OCI-LY3 (cell line): ENCODE results near the gene SNAI1.

Experiments used
- H2AFZ ChIP-seq: fragments of 200-600, 300-600 bp; shearing (Covaris generic); 2 replicates; pipeline ENCODE4 v1.6.0; 2014; ENCODE audit warnings: antibody characterized with exemption, low read depth, low read length
- H3K27ac ChIP-seq: fragments of 200-600, 300-600 bp; sonication (generic); 2 replicates; pipeline ENCODE4 v1.5.1; 2014; ENCODE audit warnings: mild to moderate bottlenecking, low read length, moderate library complexity, mixed read lengths
- H3K27me3 ChIP-seq: fragments of 200-600, 300-600 bp; sonication (generic); 2 replicates; pipeline ENCODE4 v1.6.1; 2014; ENCODE audit warnings: low read depth, low read length, mixed read lengths
- H3K36me3 ChIP-seq: fragments of 200-600, 300-600 bp; sonication (generic); replicated peaks from 2 replicates; pipeline ENCODE3; 2014; ENCODE audit warnings: low read depth, low read length, mixed read lengths
- H3K4me1 ChIP-seq: fragments of 300-600, 200-600 bp; sonication (generic); 2 replicates; pipeline ENCODE4 v1.6.1; 2014; ENCODE audit warnings: low read length, mixed read lengths
- H3K4me2 ChIP-seq: fragments of 200-600, 300-600 bp; sonication (generic); 2 replicates; pipeline ENCODE4 v1.6.1; 2014; ENCODE audit warnings: low read length, mixed read lengths
- H3K4me3 ChIP-seq: fragments of 300-600, 200-600 bp; sonication (generic); 2 replicates; pipeline ENCODE4 v1.5.1; 2014; ENCODE audit warnings: antibody characterized with exemption, mild to moderate bottlenecking, low read length, moderate library complexity
- H3K79me2 ChIP-seq: fragments of 300-600, 200-600 bp; shearing (Covaris generic); 2 replicates; pipeline ENCODE4 v1.6.1; 2014; ENCODE audit warnings: mild to moderate bottlenecking, low read length, mixed read lengths
- H3K9ac ChIP-seq: fragments of 300-600, 200-600 bp; shearing (Covaris generic); 2 replicates; pipeline ENCODE4 v1.6.0; 2014; ENCODE audit warnings: mild to moderate bottlenecking, low read length, moderate library complexity
- H3K9me3 ChIP-seq: fragments of 200-600, 300-600 bp; shearing (Covaris generic); 2 replicates; pipeline ENCODE4 v1.6.1; 2014; ENCODE audit warnings: low read length, mixed read lengths; ENCODE audit not compliant: insufficient read depth
- H4K20me1 ChIP-seq: fragments of 200-600, 300-600 bp; sonication (generic); 2 replicates; pipeline ENCODE4 v1.6.1; 2016; ENCODE audit warnings: low read length, mixed read lengths; ENCODE audit not compliant: insufficient read depth
- EZH2phosphoT487 ChIP-seq: fragments of 200-600 bp; shearing (Covaris generic); IDR thresholded peaks from 2 replicates; pipeline ENCODE4 v1.6.1; 2018; ENCODE audit warnings: antibody characterized with exemption, mixed run types, low read depth
- TF ChIP-seq, protein P1 (sequence below): fragments of 200-600, 300-600 bp; sonication (generic); IDR thresholded peaks from 2 replicates; pipeline ENCODE4 v1.5.1; 2014; ENCODE audit warnings: antibody characterized with exemption, low read length, low read depth

The SNAI1 gene

DNA sequence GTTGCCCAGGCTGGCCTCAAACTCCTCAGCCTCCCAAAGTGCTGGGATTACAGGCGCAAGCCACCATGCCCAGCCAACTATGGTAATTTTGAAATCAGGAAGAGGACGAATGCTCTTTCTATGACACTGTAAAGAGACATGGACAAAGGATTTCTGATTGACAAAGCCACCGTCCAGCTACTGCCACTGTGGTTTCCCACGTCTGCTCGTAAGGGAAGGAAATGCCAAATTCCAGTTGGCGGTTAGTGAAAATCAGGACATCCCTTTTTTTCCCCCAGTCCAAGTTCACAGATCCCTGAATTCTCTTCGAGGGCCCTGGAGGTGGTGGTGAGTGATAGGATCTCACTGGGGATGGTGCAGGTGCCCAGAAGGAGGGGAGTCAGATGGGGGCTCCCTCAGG lies 31.2 kb downstream of the SNAI1 start:
- Histone ChIP-seq H3K4me2 (no peak overlapping the region), H4K20me1 (no peaks in the 10 kb centered on the region), H2AFZ (no peak overlapping the region), H3K36me3 (no peaks in the 10 kb centered on the region), H3K27ac (no peak overlapping the region), H3K4me3 (no peak overlapping the region), H3K79me2 (no peaks in the 10 kb centered on the region), H3K4me1 (peaks cover 14% of the 10 kb centered on the region), H3K9ac (no peak overlapping the region), H3K27me3 (no peaks in the 10 kb centered on the region), H3K9me3 (no peaks in the 10 kb centered on the region)
- TF ChIP-seq EZH2phosphoT487 = no peak
- TF ChIP-seq, protein P1, sequence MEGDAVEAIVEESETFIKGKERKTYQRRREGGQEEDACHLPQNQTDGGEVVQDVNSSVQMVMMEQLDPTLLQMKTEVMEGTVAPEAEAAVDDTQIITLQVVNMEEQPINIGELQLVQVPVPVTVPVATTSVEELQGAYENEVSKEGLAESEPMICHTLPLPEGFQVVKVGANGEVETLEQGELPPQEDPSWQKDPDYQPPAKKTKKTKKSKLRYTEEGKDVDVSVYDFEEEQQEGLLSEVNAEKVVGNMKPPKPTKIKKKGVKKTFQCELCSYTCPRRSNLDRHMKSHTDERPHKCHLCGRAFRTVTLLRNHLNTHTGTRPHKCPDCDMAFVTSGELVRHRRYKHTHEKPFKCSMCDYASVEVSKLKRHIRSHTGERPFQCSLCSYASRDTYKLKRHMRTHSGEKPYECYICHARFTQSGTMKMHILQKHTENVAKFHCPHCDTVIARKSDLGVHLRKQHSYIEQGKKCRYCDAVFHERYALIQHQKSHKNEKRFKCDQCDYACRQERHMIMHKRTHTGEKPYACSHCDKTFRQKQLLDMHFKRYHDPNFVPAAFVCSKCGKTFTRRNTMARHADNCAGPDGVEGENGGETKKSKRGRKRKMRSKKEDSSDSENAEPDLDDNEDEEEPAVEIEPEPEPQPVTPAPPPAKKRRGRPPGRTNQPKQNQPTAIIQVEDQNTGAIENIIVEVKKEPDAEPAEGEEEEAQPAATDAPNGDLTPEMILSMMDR = no peak

DNA sequence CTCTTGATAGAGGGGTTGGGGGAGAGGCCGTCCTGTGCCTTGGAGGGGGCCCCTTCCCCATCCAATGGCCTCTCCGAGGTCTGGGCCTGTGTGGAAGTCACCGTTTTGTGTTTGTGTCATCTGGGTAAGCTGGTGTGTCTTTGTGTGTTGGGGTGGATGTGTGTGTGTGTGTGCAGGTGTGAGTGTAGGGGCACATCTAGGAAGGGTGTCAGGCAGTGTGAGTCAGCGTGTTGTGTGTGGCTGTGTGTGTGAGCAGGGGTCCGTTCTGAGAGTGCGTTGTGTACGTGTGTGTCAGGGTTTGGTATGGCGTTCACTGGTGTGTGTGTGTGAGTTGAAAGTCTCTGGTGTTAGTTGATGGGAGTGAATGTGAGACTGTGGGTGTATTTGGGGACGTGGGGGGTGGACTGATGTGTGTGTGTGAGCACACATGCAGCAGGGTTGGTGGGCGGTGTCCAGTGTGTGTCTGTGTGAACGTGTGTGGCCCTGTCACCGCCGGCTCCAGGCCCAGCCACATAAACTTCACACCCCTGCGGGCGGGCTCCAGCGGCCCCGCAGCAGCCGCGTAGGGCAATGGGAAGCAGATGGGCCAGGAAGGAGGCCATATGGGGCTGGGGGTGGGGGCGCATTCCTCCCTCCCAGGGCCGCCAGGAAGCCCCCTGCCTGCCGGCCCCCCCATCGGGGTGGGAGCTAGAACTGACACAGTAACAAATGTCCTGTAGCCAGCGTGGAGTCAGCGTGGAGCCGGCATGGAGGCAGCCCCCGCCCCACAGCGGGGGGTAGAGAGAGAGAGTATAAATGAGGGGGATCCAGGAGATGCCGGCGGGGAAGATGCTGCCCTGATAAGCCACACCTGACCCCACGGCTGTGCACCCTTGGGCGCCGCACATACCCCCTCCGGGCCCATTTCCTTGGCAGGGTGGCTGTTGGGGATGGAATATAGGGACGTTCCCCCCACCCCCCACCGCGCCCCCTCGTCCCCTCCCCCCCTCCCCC lies 32.1 kb downstream of the SNAI1 start:
- no peak overlapping the region for H3K27ac ChIP-seq
- H4K20me1 ChIP-seq = no peaks in the 10 kb centered on the region
- no peak overlapping the region for H3K4me3 ChIP-seq
- TF ChIP-seq EZH2phosphoT487 = no peak
- H3K4me1 ChIP-seq = peaks cover 14% of the 10 kb centered on the region
- H3K27me3 ChIP-seq = no peaks in the 10 kb centered on the region
- no peak overlapping the region for H3K4me2 ChIP-seq
- no peaks in the 10 kb centered on the region for H3K79me2 ChIP-seq
- no peak overlapping the region for H3K9ac ChIP-seq
- H3K9me3 ChIP-seq = no peaks in the 10 kb centered on the region
- H2AFZ ChIP-seq = no peak overlapping the region
- H3K36me3 ChIP-seq = no peaks in the 10 kb centered on the region

DNA sequence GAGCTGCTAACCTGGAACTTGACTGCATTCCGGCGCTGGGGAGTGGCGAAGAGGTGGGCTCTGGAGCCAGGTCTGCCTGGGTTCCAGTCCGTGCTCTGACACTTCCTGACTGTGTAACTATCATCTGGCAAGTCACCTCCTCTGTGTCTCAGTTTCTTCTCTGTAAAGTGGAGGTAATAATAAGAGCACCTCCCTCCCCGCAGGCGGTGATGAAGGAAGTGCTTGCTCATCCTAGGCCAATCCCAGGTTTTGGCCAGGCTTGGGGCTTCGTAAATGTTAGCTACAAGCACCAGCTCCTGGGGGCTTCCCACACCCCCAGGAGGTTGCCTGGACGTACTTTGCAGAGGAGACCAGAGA lies 32.8 kb downstream of the SNAI1 start:
- Histone ChIP-seq H3K36me3 (no peaks in the 10 kb centered on the region), H3K4me3 (no peak overlapping the region), H3K4me1 (peaks cover 21% of the 10 kb centered on the region), H3K27ac (no peak overlapping the region), H3K27me3 (no peaks in the 10 kb centered on the region), H2AFZ (no peak overlapping the region), H4K20me1 (no peaks in the 10 kb centered on the region), H3K4me2 (no peak overlapping the region), H3K79me2 (no peaks in the 10 kb centered on the region), H3K9me3 (no peaks in the 10 kb centered on the region), H3K9ac (no peak overlapping the region)
- TF ChIP-seq EZH2phosphoT487 = no peak
- TF ChIP-seq, protein P1 = no peak

DNA sequence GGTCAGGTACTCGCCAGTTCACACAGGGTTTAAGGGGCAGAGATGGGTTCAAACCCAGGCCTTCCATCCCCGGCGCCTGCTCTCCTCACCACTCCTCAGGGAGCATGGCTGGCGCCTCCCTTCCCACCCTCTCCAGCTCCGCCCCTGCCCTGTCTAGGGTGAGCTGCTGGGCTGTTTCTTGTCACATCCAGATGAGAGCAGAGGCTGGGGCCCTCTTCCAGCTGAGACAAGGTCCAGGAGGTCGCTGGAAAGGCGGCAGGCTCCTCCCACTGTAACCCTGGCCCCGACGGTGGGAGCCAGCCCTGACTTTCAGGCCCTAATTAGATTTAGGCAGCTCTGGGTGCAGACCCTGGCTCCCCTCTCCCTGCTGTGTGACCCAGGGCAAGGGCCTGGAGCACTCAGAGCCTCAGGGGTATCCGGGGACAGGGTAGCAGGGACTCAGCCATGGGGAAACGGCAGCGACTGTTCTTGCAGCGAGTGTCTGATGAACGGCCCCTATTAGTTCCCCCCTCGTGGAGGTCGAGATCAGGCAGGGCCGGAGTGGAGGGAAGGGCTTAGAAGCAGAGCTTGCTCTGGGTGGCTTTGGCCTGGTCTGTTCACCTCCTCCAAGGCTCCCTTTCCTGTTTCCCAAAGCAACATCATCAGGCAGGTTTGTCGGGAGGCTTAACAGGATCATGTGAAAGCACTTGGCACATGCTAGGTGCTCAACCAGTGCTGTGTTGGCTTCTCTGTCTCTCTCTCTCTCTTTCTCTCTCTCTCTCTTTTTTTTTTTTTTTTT lies 33.4 kb downstream of the SNAI1 start:
- H3K9me3 ChIP-seq = no peaks in the 10 kb centered on the region
- no peaks in the 10 kb centered on the region for H4K20me1 ChIP-seq
- no peak overlapping the region for H3K4me3 ChIP-seq
- no peak overlapping the region for H3K27ac ChIP-seq
- peaks cover 24% of the 10 kb centered on the region for H3K4me1 ChIP-seq
- H3K4me2 ChIP-seq = no peak overlapping the region
- no peaks in the 10 kb centered on the region for H3K36me3 ChIP-seq
- no peak overlapping the region for H3K9ac ChIP-seq
- no peak overlapping the region for H2AFZ ChIP-seq
- TF ChIP-seq, protein P1 = no peak
- TF ChIP-seq EZH2phosphoT487 = no peak
- no peaks in the 10 kb centered on the region for H3K79me2 ChIP-seq
- no peaks in the 10 kb centered on the region for H3K27me3 ChIP-seq
